HG02678 (cell line): ENCODE results near the gene RERE.

Source experiments
- ATAC-seq: cut with Tn5 transposase; IDR thresholded peaks from one replicate; pipeline ENCODE4 v1.9.1; 2021; ENCODE audit warnings: mild to moderate bottlenecking, moderate library complexity; ENCODE audit not compliant: unreplicated experiment

The RERE gene

GRCh38 chr1:8419172-8419571 lies 398.3 kb downstream of the RERE start:
- ATAC-seq = no peak

- ATAC-seq = no peak
Observed at GRCh38 chr1:8418301-8418700, 399.1 kb downstream of the RERE start.

- no peak for ATAC-seq
Observed at GRCh38 chr1:8417625-8418024, 399.8 kb downstream of the RERE start.

DNA sequence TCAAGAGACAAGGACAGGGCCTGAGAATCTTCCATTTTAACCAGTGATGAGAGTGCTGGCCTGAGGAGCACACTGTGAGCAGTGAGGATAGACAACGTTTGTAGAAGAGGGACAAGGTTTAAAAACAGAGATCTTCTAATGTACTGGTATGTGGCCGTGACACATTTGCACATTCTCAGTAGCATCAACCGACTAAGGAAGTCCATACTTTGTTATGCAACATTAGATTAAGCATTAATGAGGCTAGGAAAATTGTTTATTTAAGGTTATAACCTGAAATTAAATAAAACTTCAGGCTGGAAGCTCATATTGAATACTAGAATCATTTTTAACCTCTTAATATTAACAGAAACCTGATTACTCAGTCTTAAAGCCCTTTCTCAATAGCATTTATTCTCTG lies 400.6 kb downstream of the RERE start:
- no peak for ATAC-seq

DNA sequence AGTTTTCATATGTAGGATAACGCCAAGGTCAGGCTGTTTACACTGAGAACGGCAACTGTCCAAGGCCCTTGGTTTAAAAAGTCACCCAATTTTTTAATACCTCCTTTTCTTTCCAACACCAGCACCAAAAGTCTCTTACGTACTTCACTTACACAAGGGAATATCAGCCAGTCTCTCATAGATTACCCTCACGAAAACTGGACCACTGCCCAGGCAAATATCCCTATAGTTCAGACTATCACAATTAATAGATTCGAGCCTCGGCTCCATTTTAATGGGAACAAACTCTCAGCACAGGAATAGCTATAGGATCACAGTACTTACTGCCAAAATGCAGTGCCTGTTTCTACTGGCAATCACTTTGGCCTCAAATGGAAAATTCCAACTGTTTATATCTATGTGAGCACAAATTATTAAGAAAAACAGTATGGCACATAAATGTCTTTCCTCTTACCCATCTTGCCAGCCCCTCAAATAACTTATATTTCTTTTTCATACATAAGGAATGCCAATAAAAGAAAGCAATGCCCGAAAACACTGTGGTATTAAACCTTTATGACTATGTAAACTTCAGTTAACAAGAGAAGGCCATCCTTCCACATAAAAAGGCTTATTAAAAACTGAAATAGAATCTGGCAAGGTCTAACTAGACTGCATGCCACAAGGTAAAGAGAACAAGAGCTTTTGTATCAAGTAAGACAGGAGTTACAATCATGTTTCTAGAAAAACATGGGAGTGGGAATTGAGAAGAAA lies 401.7 kb downstream of the RERE start:
- ATAC-seq = no peak

- no peak for ATAC-seq
Observed at GRCh38 chr1:8412183-8412831, 405.1 kb downstream of the RERE start.

DNA sequence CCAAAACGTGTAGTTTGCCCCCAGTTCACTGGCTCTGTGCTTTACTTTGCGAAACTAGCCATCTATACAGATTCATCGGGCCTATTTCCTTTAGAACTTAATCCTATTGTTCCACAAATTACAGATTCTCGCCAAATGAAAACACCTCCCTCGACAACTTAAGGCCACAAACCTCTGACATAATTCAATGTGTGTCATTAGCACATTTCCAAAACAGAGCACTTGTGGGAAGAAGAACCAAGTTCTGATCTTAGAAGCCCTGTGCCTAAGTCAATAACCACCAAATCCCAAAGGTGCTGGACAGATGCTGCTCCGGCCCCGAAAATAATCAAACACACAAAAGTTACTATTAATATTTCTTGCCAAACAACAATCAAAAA lies 405.6 kb downstream of the RERE start:
- no peak for ATAC-seq

- ATAC-seq = no peak
Observed at GRCh38 chr1:8410791-8411190, 406.6 kb downstream of the RERE start.

GRCh38 chr1:8409606-8410005 lies 407.8 kb downstream of the RERE start:
- no peak for ATAC-seq

DNA sequence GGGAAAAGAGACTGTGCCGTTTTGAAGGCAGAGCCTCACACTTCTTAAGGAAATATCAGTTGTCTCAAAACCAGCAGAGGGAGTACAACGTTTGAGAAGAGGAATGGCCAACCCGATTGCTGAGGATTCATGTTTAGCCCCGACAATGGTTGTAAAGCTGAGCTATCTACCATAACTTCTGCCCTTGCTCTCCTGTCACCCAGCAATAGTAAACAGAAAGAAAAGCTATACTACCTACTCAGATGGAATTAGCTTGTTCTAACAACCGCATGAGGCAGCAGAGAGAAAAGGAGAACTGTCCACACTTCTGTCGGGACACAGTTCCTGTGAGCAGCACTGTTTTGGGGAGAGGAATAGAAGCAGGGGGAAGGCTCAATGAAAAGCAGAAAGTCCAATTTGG lies 408.3 kb downstream of the RERE start:
- no peak for ATAC-seq

- ATAC-seq = no peak
Observed at GRCh38 chr1:8408151-8408839, 409.1 kb downstream of the RERE start.

- ATAC-seq = no peak
Observed at GRCh38 chr1:8407652-8408051, 409.8 kb downstream of the RERE start.

DNA sequence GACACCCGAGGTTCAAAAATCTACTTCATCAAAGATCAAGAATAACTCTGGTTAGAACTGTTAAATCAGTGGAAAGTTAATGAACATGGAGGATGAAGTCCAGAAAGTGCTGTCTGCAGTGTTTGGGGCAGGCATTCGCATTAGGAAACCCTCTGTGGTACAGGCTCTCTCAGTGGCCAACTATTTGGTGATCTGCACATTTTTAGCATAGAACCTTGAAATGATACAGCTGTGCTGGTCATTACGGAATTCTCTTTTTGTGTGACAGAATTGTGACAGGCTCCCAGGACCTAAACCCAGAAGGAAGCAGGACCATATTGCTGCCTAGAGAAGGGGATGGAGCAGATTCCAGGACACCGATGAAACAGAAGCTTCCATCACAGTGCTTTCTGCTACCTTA lies 410.5 kb downstream of the RERE start:
- ATAC-seq = no peak

- ATAC-seq = no peak
Observed at GRCh38 chr1:8406011-8406410, 411.4 kb downstream of the RERE start.

- no peak for ATAC-seq
Observed at GRCh38 chr1:8404460-8405370, 412.7 kb downstream of the RERE start.

DNA sequence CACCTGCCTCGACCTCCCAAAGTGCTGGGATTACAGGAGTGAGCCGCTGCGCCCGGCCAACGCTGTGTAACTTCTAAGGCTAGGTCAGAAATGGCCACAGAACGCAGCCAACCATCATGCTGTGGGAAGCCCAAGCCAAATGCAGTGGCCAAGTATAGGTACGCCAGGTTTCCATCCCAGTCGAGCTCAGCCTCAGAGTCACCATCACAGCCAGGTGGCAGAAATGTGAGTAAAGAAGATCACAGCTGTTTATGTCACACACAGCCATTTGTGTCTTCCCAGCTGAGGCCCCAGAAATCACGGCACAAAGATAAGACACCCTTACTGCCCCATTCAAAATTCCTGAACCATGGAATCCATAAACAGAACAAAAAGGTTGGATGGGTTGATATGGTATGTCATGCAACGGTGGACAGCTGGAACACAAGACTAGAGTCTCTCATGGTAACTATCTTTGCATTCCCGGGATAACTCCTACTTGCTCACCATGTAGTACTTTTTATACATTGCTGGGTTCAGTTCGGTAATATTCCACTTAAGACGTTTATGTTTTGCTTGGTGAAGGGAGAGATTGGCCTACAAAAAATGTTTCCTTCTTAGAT lies 415.2 kb downstream of the RERE start:
- ATAC-seq = no peak

DNA sequence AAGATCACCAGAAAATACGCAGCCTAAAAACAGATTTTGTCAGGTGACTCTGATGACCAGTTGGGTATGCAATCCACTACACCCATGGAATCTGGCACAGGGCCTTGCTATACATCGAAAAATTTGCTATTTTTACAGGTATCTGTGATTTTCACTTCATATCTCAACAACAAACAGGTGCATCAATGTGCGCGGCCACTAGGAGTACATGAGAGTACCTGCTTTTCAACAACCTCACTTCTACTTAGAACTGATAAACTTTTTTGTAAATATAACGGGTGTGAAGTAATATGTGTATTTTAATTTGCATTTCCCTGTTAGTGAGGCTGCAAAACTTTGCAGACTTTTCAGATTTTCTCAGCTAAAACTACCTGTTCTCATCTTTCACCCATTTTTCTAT lies 418.8 kb downstream of the RERE start:
- ATAC-seq = no peak

- no peak for ATAC-seq
Observed at GRCh38 chr1:8398086-8398485, 419.4 kb downstream of the RERE start.

- no peak for ATAC-seq
Observed at GRCh38 chr1:8397511-8397910, 419.9 kb downstream of the RERE start.

DNA sequence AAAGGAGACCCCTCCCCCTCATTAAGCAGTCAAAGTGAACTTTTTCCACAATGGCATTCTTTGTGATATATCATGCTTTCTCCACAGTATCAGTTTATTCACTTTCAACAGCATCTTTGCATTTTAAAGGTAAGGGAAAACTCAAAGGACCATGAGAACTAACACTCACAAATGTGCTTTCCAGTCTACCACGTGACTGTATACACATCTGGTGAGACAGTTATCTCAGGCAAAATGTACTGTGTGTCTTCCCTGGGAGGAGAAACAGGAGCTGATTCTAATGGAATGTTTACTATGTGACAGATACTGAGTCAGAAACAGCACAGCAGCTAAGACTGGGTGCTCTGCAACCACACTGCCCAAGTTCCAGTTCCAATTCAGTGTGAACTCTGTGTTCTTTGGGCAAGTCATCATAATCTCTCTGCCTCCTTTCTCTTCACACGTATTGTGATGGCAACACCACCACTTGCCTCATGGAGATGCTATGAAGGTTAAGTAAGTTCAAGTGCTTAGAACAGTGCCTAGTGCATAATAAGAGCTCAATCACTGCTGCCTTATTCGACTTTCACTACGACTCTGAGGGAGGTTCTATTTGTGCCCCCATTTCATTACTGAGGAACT lies 420.5 kb downstream of the RERE start:
- ATAC-seq = no peak
